NCI-H1694 treated with DMSO at 0.1 percent for 48 hours (cell line): ENCODE data around the gene NRXN3.
A peak's percentile ranks its signal among the peaks of the same experiment; 100 is the strongest.

Experiments
- DNase-seq: peaks from one replicate; lab custom pipeline; 2025; lab: John Stamatoyannopoulos, UW

NRXN3 gene

DNA sequence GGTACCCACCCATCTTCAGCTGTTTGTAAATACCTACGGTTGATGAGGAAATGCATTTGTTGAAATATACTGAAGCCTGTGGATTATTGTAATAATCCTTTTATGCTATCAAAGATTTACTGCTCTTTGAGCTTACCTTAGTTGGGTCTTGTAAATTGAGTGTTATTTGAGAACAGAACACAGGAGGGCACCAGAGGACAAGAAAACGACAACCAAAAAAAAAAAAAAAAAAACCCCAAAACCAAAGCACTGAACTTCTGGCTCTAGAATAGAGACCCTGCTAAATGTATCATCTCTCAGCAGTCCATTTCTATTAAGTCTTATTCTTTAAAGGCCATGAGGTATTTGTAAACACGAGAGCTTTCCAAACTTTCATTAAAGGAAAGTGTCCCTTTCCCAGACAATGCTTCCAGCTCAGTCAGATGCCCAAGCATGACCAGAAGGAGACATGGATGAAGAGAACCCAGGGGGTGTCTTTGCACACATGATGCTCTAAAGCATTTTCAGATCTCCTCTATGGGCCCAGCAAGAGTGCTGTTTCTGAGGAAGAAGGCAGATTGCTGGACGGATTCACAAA, 763.9 kb downstream of the NRXN3 start:
- peak; percentile 59 for DNase-seq

DNA sequence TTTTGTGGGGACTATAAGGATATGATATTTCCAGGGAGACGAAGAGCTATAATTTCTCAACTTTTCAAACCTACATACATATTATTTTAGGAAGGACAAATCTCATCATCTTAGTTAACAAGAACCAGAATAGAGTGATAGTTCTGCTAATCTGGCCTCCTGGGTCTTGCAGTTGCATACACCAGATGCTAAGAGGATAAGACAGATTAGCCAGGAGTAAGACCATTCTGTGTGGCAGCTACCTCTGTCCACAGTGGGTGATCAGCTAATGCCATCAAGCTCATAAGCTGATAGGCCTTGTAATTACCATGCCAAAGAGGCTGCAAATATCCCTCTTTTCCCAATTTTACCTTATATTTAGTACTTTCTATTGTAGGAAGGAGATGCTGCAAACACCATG, 776.8 kb downstream of the NRXN3 start:
- DNase-seq, result no peak

DNA sequence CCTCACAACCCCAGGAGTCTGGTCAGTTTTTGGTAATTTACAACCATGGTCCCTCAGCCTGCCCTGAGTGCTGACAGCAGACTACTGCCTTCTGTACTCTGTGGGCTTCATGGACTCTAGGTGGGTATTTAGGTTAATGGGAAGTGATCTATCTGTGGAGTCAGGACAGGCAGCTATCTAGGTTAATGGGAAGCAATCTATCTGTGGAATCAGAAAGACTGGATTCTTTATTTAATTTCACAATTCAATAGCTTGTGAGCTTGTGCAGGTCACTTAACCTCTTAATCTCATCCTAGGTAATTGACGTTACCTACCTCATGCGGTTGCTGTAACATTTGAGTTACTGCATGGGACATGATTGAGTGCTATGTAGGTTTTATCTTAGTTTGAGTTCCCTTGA, 777.5 kb downstream of the NRXN3 start:
- DNase-seq, result no peak

DNA sequence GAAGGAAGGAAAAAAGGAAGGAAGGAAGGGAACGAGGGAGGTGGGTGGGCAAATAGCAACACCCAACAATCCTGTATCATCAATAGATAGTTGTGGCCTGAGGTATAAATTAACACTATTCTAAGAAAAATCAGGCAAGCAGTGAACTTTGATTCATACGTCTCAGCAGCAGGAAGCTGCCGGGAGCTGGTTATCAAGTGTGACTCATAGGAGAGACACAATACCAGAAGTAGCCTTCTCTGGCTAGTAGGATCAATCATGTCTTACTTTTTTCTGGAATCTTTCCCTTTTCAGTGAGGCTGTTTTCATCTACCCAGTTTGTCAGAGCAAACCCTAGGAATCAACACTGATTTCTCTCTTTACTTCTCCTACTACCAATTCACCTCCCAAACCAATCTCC, 780.5 kb downstream of the NRXN3 start:
- DNase-seq, result no peak

DNA sequence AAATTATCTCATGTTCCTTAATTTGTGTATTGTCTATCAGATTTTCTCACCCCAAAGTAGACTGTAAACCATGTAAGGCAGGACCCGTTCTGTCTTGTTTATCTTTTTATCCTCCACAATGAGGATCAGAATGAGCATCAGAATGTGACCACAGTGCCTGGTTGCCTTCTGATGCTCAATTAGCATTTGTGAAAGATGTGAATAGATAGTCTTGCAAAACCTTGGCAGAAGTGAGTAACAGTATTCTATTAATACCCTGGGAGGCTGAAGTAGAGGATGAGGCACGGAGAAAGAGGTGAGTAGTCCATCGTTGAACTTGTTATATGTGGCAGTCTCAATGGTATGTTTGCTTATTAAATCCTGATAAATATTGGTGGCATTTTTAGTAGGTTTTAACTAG, 781.4 kb downstream of the NRXN3 start:
- no peak for DNase-seq

DNA sequence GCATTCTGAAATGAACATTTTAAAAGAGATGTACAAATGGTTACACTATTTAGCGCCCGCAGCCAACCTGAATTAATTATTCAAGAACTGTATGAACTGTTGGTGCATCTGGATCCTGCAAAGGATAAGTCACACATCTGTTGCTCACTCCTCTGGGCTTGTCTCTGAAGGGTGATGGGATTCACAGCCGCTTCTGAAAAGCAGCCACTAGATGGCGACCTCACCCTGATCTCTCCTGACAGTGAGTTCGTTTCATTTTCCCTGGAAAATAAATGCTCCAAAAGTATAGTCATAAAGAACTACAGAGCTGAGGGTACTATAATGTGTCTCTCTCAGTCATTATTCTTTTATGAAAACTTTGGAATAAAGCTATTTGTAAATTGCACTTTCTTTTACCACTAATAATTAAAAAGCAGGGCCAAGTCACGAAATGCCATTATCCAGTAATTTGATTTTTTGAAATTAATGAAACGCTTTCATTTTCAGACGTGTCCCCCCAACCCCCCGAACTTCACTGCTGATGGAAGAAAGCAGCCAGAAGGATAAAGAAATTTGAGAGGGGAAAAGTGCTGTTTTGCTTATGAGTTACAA, 789.6 kb downstream of the NRXN3 start:
- DNase-seq, result peak; percentile 87

DNA sequence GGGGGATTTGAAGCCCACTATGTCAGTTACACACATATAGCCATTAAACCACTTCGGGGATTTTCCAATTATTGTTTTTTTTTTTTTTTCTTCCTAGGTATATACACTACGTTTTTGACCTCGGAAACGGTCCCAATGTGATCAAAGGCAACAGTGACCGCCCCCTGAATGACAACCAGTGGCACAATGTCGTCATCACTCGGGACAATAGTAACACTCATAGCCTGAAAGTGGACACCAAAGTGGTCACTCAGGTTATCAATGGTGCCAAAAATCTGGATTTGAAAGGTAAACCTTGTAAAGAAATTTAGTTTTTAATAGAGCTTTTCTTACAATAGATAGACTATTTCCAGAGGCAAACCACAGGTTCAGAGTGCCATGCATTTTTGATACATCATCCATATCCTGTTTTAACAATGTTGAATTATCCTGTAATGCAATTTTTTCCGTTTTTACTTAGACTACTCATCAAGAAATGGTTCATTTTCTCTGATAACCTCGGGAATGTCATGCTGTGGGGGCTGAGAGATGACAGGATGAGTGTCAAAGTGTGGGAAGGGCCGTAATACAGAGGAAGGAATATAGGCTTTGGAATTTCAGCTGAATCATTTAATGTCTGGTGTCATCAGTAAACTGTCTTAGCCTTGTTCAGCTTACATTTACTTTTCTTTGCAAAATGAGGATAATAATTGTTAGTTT, 797.1 kb downstream of the NRXN3 start:
- DNase-seq, result no peak

DNA sequence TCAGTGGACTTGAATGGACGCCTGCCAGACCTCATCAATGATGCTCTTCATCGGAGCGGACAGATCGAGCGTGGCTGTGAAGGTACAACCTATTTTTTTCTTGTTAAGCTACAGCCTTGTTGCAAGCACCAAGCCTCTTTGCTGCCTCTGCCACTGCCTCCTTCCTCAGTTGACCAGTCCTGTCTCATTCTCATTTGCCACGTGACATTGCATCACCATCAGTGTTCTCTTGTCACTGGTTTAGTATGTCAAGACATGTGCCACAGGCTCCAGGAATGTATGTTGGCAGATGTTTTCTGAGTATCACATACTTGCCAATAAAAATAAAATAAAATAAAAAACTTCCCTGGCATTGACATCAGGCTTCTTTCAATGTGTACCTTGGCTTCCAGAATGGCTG, 798.1 kb downstream of the NRXN3 start:
- DNase-seq, result no peak

DNA sequence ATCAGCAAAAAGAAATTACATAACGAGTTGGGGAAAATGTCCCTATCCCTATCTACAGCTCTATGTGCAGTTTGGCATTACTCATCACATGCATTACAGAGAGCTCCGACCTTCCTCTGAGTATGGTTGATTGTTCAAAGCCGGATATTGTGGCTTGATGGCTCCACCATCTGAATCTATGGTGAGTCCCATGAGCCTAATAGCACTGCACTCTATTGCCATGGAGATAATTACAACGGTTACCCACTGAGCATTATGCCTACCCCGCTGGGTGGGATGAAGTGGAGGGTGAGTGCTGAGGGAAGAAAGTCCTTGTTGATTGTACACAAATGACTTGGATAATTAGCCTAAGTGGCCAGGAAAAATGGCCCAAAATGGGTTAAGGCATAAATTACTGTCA, 800.5 kb downstream of the NRXN3 start:
- DNase-seq, result no peak

DNA sequence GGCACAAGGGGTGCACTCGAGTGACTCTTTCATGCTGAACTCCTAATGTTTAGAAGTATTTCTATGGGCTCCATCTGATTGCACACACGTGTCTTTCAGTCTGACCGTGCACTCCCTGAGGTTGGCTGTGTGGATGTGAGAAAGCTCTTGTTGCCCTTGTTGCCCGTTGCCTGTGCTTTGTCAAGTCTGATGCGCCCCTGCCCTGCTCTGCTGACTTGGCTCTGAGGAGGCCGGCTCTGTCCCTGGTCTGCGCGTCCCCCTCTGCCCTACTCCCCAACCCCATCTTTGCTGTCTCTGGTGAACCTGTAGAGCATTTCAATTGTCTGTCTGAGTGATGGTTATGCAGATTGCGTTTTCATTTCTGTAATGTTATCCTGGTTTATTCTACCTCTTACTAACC, 802.3 kb downstream of the NRXN3 start:
- DNase-seq, result no peak

DNA sequence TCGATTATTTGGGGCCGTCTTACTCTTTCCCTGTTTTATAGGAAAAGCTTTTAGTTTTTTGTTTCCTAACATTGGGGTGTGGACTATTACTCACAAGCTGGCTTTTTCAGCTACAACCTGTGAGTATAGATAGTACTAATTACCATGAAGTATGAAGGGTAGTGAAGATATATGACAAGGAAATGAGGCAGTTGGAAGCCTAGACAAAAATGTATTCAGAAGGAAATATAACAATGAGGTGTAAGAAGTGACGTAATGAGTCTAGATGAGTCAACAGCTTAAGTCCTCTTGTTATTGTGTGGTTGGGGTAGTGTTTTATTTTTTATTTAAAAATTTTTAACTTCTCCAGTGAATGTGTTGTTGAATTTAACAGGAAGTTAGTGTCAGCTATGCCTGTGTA, 804.5 kb downstream of the NRXN3 start:
- no peak for DNase-seq

DNA sequence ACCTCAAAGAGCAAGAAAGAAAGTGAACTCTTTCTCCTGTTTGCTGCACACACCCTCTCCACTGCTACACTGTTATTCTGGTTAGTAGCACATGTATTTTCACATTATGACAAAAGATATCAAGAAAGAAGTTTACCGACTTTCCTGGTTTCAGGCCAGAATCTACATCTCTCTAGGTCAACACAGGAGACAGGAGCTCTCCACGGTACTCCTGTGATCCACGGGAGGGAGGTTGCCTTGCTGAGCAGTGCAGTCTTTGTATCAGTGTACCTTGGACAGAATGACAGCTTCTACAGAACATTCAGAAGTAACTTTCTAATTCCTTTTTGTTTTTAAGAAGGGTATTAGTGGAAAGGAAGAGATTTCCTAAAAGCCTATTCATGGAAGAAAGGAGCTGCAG, 805.6 kb downstream of the NRXN3 start:
- no peak for DNase-seq

DNA sequence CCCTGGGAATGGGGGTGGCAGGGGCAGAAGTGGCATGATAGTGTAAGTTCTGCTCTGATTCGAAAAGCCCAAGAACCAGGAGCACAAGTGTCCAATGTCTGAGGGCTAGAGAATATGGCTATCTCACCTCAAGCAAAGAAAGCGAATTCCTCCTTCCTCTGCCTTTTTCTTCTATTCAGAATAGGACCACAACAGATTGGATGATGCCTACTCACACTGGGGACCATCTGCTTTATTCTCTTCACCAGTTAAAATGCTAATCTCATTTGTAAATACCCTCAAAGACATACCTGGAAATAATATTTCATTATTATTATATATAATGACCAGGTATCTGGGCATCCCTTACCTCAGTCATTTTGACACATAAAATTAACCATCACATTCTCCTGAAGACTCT, 808.7 kb downstream of the NRXN3 start:
- no peak for DNase-seq

DNA sequence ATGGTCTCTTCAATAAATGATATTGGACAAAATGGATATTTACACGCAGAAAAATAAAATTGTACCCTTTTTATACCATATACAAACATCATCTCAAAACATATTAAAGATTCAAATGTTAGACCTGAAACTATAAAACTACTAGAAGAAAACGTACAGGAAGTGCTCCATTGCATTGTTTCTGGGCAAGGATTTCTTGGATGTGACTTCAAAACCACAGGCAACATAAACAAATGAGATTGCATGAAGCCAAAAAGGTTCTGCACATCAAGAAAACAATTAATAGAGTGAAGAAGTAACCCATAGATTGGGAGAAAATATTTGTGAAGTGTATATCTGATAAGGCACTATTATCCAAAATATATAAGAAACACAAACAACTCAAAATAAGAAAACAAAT, 812.4 kb downstream of the NRXN3 start:
- no peak for DNase-seq

DNA sequence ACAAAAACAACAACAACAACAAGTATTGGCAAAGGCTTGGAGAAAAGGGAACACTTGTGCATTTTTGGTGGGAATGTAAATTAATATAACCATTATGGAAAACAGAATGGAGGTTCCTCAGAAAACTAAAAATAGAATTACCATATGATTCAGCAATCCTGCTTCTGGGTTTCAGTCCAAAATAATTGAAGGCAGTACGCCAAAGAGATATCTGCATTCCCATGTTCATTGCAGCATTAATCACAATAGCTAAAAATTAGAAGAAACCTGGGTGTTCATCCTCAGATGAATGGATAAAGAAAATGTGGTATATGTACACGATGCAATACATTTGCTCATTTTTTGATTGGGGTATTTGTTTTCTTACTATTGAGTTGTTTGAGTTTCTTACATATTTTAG, 813.0 kb downstream of the NRXN3 start:
- DNase-seq, result no peak

DNA sequence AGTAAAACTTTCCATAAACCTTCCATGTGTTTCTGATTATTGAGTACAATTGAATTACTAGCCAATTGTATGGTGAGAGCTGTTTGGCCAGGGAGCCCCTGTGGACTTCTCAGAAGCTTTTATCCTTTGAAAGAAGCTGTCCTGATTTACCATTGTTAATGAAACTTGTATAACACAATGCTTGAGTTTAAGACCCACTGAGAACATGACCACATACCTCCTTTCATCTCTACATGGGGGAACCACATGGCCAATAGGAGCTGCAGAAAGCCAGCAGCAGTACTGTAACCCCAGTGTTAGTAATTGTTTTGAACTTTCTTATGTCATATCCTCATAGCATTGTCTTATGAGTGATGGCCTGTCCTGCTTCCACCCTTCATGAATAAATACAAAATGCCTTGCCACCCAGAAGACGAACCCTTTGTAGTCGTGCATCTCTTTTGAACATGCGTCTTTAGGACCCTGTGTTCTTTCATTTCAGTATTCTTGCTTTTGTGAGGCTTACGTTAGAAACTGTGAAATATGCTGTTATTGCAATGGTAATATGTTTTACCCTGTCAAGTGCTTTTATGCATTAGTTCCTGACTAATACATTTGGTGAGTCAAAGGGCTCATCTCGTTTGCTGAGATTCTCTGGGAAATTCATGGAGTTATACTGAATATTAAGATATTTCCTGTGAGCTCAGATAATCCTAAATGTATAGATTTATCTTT, 815.7 kb downstream of the NRXN3 start:
- no peak for DNase-seq

DNA sequence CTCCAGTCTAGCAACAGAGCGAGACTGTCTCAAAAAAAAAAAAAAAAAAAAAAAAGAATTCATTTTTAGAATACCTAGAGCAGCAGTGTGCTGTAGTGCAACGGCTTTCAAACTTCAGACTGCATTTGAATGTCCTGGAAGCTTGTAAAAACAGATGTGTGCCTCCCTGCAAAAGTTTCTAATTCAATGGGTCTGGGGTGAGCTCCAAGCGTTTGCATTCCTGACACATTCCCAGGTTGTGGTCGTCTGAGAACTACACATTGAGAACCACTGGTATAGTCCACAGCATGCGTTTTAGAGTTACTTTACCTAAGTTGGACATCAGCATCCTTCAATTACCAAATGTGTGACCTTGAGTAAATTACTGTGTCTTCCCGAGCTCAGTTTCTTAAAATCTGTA, 816.8 kb downstream of the NRXN3 start:
- DNase-seq, result no peak

DNA sequence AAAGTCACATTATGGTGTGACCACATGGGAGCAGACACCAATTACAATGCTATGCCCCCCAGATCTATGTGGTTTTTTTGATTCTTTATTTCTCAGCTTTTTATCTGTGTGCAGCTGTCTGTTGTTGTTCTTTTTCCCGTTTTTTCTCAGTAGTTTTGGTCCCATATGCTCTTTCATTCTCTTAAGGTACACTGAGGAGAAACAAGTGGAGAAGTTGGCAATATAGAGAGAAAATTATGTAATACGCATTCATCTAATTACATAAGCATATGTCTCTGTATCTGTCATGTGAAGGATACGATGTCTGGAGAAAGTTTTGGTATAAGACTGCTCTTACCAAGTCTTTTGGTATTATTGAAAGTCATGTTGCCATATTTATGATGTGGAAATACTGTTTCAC, 819.0 kb downstream of the NRXN3 start:
- DNase-seq, result no peak

DNA sequence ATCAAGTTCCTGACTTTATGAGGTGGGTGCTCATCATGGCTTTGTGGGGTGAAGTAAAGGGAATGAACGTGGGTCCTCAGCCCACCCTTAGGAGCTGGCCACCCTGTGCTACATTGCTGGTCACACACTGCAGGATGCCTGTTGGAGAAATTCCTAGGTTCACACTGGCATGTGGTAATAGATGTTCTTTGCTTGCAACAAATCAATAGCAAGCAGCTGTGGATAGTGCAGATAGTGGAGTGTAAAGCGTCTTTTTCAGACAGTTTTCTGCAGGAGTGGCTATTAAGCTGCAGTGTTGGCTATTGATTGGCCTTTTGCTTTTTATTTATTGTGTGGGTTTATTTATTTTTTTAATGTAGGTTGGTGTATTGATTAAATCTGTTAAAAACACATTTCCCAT, 822.7 kb downstream of the NRXN3 start:
- no peak for DNase-seq

DNA sequence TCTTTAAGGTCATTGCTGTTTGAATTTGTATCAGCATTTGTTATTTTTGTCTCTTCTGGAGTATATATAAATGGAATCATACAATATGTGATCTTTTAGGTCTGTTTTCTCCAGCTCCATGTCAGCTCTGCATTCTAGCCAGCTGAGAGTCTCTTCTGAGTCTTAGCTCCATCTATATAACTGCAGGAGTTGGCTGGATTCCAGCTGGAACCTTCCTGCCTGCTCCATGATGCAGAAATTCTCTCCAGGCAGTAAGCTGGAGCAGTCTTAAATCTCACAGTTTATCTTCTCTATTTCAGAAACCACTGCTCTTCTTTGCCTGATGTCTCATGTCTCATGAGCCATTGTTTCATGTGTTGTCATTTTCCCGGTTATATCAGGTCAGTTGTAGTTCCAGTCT, 827.6 kb downstream of the NRXN3 start:
- DNase-seq, result peak; percentile 67

DNA sequence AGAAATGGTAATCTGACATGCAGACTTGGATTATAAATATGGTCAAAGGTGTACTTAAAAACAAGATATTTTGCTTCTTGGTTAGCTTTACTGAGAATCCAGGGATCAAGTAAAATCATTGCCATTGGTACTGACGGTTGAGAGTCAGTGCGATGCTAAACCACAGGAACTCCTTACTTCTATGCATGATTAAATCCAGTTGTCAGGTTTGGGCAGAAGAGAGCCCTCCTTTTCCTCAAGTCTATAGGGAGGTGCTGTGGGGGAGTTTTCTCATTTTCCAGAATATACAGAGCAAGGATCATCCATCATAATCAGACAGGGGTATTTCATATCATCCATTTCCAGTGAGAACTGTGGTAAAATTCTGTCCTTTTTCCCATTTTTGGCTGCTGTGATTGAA, 839.1 kb downstream of the NRXN3 start:
- DNase-seq, result no peak

DNA sequence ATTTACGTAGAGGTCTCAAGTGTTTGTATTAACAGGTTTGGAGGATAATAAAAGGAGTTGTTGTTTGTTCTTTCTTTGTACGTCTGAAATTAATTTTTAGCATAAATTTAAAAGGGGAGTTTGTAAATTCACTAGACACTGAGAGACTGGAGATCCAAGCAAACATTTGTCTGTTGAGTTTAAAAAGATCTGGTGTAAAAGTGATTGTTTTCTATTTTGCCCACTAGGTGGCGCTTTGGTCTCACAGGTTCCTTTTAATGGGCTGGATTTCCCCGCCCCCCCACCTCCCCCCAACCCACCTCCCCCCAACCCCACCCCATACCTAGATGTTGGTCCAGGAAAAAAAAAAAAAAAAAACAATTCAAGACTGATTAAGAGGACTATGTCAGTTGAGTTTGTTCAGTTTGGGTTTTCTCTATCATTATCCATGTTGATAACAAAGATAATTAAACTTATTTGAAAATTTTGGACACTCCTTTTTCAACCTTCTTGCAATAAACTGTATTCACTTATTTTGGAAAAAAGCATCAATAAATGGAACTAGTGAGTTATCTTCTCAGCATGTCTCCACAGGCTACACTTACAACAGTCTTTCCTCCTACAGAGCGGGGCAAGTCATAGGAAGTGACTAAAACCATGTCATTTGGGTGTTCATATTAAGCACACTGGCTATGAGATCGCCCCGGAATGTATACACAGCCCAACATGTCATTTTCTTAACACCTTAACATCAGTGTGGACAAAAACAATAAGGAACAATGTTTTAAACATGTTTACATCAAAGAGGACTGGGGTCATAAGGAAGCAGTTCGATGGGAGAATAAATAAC, 841.1 kb downstream of the NRXN3 start:
- peak; percentile 56 for DNase-seq

DNA sequence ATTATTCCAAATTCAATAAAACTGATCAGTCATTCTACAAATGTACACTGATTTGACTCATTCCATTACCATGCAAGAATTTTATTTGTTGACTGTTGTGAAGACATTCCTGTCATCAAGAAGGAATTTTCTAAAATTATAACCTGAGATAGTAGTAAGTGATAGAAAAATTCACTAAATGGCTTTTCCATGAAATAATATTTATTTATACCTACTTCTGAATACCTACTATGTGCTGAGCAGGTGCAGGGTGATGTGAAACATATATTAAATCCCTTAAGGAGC, 841.7 kb downstream of the NRXN3 start:
- DNase-seq, result no peak
